ENCODE data around the gene ANGPTL8. TPM values are rescaled to one million over a fixed set of nuclear protein-coding genes. Genes with fewer than 3 reads are reported as not detected.

Gene ANGPTL8
- total and polyA plus RNA-seq, 2 donors (not counting 3 experiments of a cell fraction or from before 2014, with no cell fraction given), result not detected

GRCh38 chr19:11234486-11235075 lies 4.8 kb upstream of the ANGPTL8 start:
- Histone ChIP-seq H3K4me3 (replicated peaks in 1 of 3; ENCODE audit: insufficient read depth in 1 of 3, low read depth in 1 of 3, low read length in 3 of 3) (no peak overlapping the region), H3K4me1 (ENCODE audit: control insufficient read depth, extremely low read depth, insufficient read depth, low read length) (no peaks in the 10 kb centered on the region), H3K4me2 (ENCODE audit: insufficient read depth, low read length) (no peak overlapping the region), H3K9me1 (replicated peaks; ENCODE audit: control insufficient read depth, extremely low read depth, insufficient read depth, low read length) (no peaks in the 10 kb centered on the region), H2AFZ (ENCODE audit: low read depth, low read length) (no peak overlapping the region), H4K20me1 (replicated peaks; ENCODE audit: control insufficient read depth, extremely low read depth, insufficient read depth, low read length) (no peaks in the 10 kb centered on the region), H3K27ac (ENCODE audit: insufficient read depth, low read depth, low read length) (no peak overlapping the region), H3K79me2 (ENCODE audit: control insufficient read depth, insufficient read depth, low read length) (no peaks in the 10 kb centered on the region), H3K9ac (replicated peaks; ENCODE audit: extremely low read depth, insufficient read depth, low read length) (no peak overlapping the region), H3K9me3 (replicated peaks; ENCODE audit: control insufficient read depth, insufficient read depth, low read length) (no peaks in the 10 kb centered on the region), H3K27me3 (ENCODE audit: control insufficient read depth in 2 of 2, insufficient read depth in 2 of 2, low read length in 2 of 2) (no peaks in the 10 kb centered on the region), H3K36me3 (ENCODE audit: control insufficient read depth in 2 of 2, extremely low read depth in 1 of 2, insufficient read depth in 2 of 2, low read length in 2 of 2) (peaks cover 22 to 53% of the 10 kb centered on the region in 2 experiments)
- dilution Hi-C loops (cut with MboI; ENCODE audit: extremely low pct_ligation_motif_present, low sequenced_read_pairs) (no loop called here), intact Hi-C loops (cut with micrococcal nuclease) (no loop called here)
- DNase-seq (ENCODE audit: low read depth, low spot score) (no peak), FAIRE-seq (no peak)
- no TSS peak for BruUV-seq (replicated peaks)
- ChIA-PET CTCF (no interaction called here), POLR2A (no interaction called here)
- TF ChIP-seq EZH2 (IDR thresholded peaks at IDR 0.05; ENCODE audit: borderline replicate concordance, low read depth, low read length, severe bottlenecking), result no peak
- no peak for TF ChIP-seq GATA2 (IDR thresholded peaks at IDR 0.05; ENCODE audit: insufficient read depth, insufficient read length, low read depth, low read length)
- no peak for TF ChIP-seq MAX (IDR thresholded peaks at IDR 0.05; ENCODE audit: insufficient read depth, insufficient read length)
- no peak for TF ChIP-seq POLR2A (IDR thresholded peaks at IDR 0.05; ENCODE audit: low read depth, low read length)
- no peak for TF ChIP-seq CTCF (IDR thresholded peaks at IDR 0.05; ENCODE audit: extremely low read depth in 1 of 2, insufficient read depth in 1 of 2, low read depth in 1 of 2, low read length in 2 of 2)
- no peak for TF ChIP-seq FOS (IDR thresholded peaks at IDR 0.05; ENCODE audit: borderline replicate concordance, insufficient read depth, low read length)
